A172 (cell line): ENCODE data around the gene EMX1. TPM values are rescaled to one million over a fixed set of nuclear protein-coding genes. Genes with fewer than 3 reads are reported as not detected.

Experiments used
- DNase-seq: peaks from one replicate; pipeline ENCODE4 v3.0.0-alpha.2; 2015; ENCODE audit warnings: low spot score
- total RNA-seq: library from RNA; depleted of rRNA; stranded (reverse); fragments of >200 nt; shearing (Covaris generic); gene quantifications from 2 replicates; pipeline ENCODE4 v1.2.3, GENCODE V29; 2014; rRNA removed

The EMX1 gene
- 0.34 and 0.50 TPM in 2 replicates for total RNA-seq

- DNase-seq, result peak; percentile 54
These were observed at the start of gene EMX1 for GRCh38 chr2:72917138-72917876. EMX1 (plus strand) TSS chr2:72917519; CDS start chr2:72917853, 334 bp downstream.

- DNase-seq, result no peak
These were observed 46.3 kb upstream of the EMX1 start for GRCh38 chr2:72871060-72871459.

- DNase-seq, result no peak
These were observed 45.4 kb upstream of the EMX1 start for GRCh38 chr2:72871880-72872279.

- peak; percentile 44 for DNase-seq
These were observed 33.9 kb upstream of the EMX1 start for GRCh38 chr2:72883356-72883962.

GRCh38 chr2:72886505-72887031, 30.8 kb upstream of the EMX1 start:
- DNase-seq, result no peak

- DNase-seq, result peak; percentile 63
These were observed 30.1 kb upstream of the EMX1 start, which contains the start of gene SPR for GRCh38 chr2:72887032-72887739. SPR (plus strand) TSS chr2:72887408; CDS start chr2:72887433, 25 bp downstream.

- peak; percentile 91 for DNase-seq
These were observed 29.4 kb upstream of the EMX1 start for GRCh38 chr2:72887740-72888437.

- no peak for DNase-seq
These were observed 28.7 kb upstream of the EMX1 start for GRCh38 chr2:72888438-72889202.

- no peak for DNase-seq
These were observed 27.3 kb upstream of the EMX1 start for GRCh38 chr2:72889991-72890390.

GRCh38 chr2:72891091-72891818, 26.1 kb upstream of the EMX1 start:
- no peak for DNase-seq

GRCh38 chr2:72892506-72893173, 24.7 kb upstream of the EMX1 start:
- DNase-seq, result peak; percentile 69

- peak; percentile 44 for DNase-seq
These were observed 23.6 kb upstream of the EMX1 start for GRCh38 chr2:72893594-72894319.

- DNase-seq, result no peak
These were observed 22.8 kb upstream of the EMX1 start for GRCh38 chr2:72894514-72894913.

- no peak for DNase-seq
These were observed 22.2 kb upstream of the EMX1 start for GRCh38 chr2:72895154-72895553.

- peak; percentile 45 for DNase-seq
These were observed 21.5 kb upstream of the EMX1 start for GRCh38 chr2:72895759-72896281.

GRCh38 chr2:72896446-72896845, 20.9 kb upstream of the EMX1 start:
- peak; percentile 51 for DNase-seq

- DNase-seq, result no peak
These were observed 19.3 kb upstream of the EMX1 start for GRCh38 chr2:72897785-72898584.

GRCh38 chr2:72898585-72898906, 18.8 kb upstream of the EMX1 start:
- no peak for DNase-seq
